ENCODE data around the gene EXOC3L1. TPM values are rescaled to one million over a fixed set of nuclear protein-coding genes. Genes with fewer than 3 reads are reported as not detected.

The EXOC3L1 gene
- total and polyA plus RNA-seq, 2 of the 4 experiments (the other 2 are of a cell fraction) = not detected

GRCh38 chr16:67209565-67209964 is 19.6 kb upstream of the EXOC3L1 start:
- Histone ChIP-seq H4K91ac (ENCODE audit: insufficient read depth, low read depth, low read length) (no peak overlapping the region), H3K18ac (ENCODE audit: low read depth, low read length) (no peak overlapping the region), H3K9me1 (ENCODE audit: insufficient read depth, low read length) (peaks cover 20% of the 10 kb centered on the region), H3K56ac (ENCODE audit: extremely low read depth, insufficient read depth, low read length) (no peak overlapping the region), H2BK20ac (ENCODE audit: low read depth, low read length) (no peak overlapping the region), H3K4me3 (ENCODE audit: insufficient read depth, low read depth, low read length) (no peak overlapping the region), H3K4me2 (ENCODE audit: low read depth, low read length) (no peak overlapping the region), H3K27ac (ENCODE audit: insufficient read depth, low read length) (no peak overlapping the region), H2BK5ac (ENCODE audit: low read depth, low read length, poor library complexity, severe bottlenecking) (no peak overlapping the region), H3K27me3 (ENCODE audit: control insufficient read depth, insufficient read depth, low read length) (no peaks in the 10 kb centered on the region), H2AK9ac (replicated peaks; ENCODE audit: low read depth, low read length, poor library complexity) (no peak overlapping the region), H4K8ac (ENCODE audit: low read depth in 2 of 2, low read length in 2 of 2) (no peak overlapping the region), H3K4me1 (ENCODE audit: control insufficient read depth, insufficient read depth, low read length) (peaks cover 8% of the 10 kb centered on the region), H2AFZ (replicated peaks; ENCODE audit: low read length, poor library complexity) (no peak overlapping the region), H2AK5ac (ENCODE audit: low read depth, low read length) (no peak overlapping the region), H3K36me3 (ENCODE audit: control insufficient read depth, insufficient read depth, low read length) (no peaks in the 10 kb centered on the region), H2BK15ac (ENCODE audit: low read depth, low read length) (no peak overlapping the region), H2BK120ac (ENCODE audit: low read depth, low read length) (no peak overlapping the region), H4K5ac (ENCODE audit: low read depth, low read length) (no peak overlapping the region), H3K9me3 (ENCODE audit: control insufficient read depth, insufficient read depth, low read length) (no peaks in the 10 kb centered on the region), H3K14ac (replicated peaks; ENCODE audit: low read depth, low read length) (no peak overlapping the region), H3K23ac (ENCODE audit: low read depth, low read length) (no peak overlapping the region), H4K20me1 (ENCODE audit: insufficient read depth, low read length) (0 out of 2 replicates have a peak, but pooled peaks cover 6% of the 10 kb centered on the region), H3K4ac (ENCODE audit: low read depth, low read length) (no peak overlapping the region), H3K79me1 (ENCODE audit: low read depth in 1 of 2, low read length in 2 of 2) (peaks cover 0 to 9% of the 10 kb centered on the region in 2 experiments; a peak in 1 of 4 replicates), H3K9ac (ENCODE audit: low read depth, low read length) (no peak overlapping the region)
- intact Hi-C loops (cut with micrococcal nuclease) (no loop called here), dilution Hi-C loops (cut with HindIII; ENCODE audit: low sequenced_read_pairs, unreplicated experiment) (no loop called here), in situ Hi-C loops (cut with MboI; ENCODE audit: low sequenced_read_pairs) (no loop called here)
- BruUV-seq (replicated peaks) = no TSS peak
- POLR2A ChIA-PET (ENCODE audit: unreplicated experiment) = no interaction called here
- no peak for TF ChIP-seq BHLHE40 (IDR thresholded peaks at IDR 0.05; ENCODE audit: low read depth, low read length)
- no peak for TF ChIP-seq CHD1 (IDR thresholded peaks at IDR 0.05; ENCODE audit: low read depth, low read length)
- TF ChIP-seq NFE2L2 (IDR thresholded peaks at IDR 0.05; ENCODE audit: low read depth, low read length) = no peak
- TF ChIP-seq SMC3 (IDR thresholded peaks at IDR 0.05; ENCODE audit: low read depth, low read length) = no peak
- no peak for TF ChIP-seq USF2 (IDR thresholded peaks at IDR 0.05; ENCODE audit: low read depth, low read length)
- CTCF ChIA-PET = no interaction called here
- no peak for DNase-seq
- no CpG with 5 or more reads among the region's 8 CpGs for WGBS, 2 experiments (ENCODE audit: extremely low coverage in 2 of 2, insufficient read length in 1 of 2)
- ATAC-seq (ENCODE audit: low read depth) = no peak
